T-helper 1 cell (primary cell): ENCODE measurements around the gene TSPAN5.
"Not testable (repeated sequence)": the region's sequence is repeated elsewhere in the genome, so short reads cannot be mapped to it uniquely, and the experiment has no call there.

Source experiments
- DNase-seq, 5 donors: peaks; one replicate each; pipeline ENCODE4 v3.0.0-alpha.2; 2012 to 2020
- total RNA-seq, 4 donors: gene quantifications; one replicate each; lab custom pipeline; 2026; lab: John Stamatoyannopoulos, UW

TSPAN5 gene
- total RNA-seq = 8.8 to 22.8 (median 15.6) reads per million in 4 donors

GRCh38 chr4:98658287-98659105 lies at the start of gene TSPAN5:
TSPAN5 (minus strand) TSS chr4:98658611.
- DNase-seq = peak; percentile 65 to 85 (median 76)

DNA sequence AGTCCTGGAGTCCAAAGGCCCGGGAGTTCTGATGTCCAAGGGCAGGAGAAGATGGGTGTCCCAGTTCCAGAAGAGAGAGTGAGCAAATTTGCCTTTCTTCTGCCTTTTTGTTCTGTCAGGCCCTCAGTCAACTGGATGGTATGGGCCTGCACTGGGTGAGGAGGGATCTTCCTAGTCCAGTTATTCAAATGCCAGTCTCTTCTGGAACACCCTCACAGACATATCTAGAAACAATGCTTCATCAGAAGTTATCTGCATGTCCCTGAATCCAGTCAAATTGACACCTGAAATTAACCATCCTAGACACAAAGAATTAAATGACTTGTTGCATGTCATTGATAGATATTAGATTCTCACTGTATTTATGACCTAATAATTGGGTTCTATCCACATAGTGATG lies 48.5 kb upstream of the TSPAN5 start:
- DNase-seq = no peak

- peak in 3 of 5 donors; percentile 7 to 81 (median 12) for DNase-seq
Measured at GRCh38 chr4:98706200-98706813, 47.9 kb upstream of the TSPAN5 start.

- not testable (repeated sequence) for DNase-seq
Measured at GRCh38 chr4:98705586-98705985, 47.2 kb upstream of the TSPAN5 start.

GRCh38 chr4:98700656-98701055 lies 42.2 kb upstream of the TSPAN5 start:
- no peak for DNase-seq

DNA sequence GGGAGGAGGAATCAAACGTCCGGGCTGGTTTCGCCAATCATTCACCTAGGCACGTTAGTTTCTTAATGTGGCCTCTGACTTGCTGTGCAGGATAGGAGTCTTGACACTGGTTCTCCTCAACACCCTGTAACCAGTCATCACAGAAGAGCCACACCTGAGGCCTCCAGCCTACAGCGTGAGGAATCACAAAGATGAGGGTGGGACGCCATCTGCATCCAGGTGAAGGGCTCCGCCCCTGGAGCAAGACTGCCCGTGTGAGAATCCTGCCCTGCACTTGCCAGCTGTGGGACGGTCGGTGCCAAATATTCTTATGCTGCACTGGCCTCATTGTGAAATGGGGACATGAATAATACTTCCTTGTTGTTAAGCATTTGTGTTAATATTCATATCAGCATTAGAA lies 35.7 kb upstream of the TSPAN5 start:
- no peak for DNase-seq

DNA sequence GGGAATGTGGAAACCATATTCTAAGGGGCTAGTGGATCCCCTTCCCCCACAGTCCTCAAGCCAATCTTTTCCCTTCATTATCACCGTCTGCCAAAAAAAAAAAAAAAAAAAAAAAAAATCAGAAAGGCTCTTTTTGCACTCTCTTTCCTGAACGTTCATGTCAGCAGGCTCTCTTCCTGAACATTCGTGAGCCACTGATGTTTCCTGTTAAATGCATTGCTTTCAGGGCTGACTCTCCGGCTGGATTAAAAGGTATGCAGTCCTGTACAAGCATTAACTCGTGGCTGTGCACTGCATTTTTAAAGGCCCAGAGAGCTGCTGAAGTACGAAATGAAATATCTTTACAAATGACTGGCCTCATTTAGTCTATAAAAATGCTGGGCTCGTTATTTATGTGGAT lies 34.0 kb upstream of the TSPAN5 start:
- no peak for DNase-seq

- no peak for DNase-seq
Measured at GRCh38 chr4:98691588-98691987, 33.2 kb upstream of the TSPAN5 start.

- no peak for DNase-seq
Measured at GRCh38 chr4:98689507-98690174, 31.2 kb upstream of the TSPAN5 start.

GRCh38 chr4:98688411-98689290 lies 30.2 kb upstream of the TSPAN5 start:
- DNase-seq = peak in 1 of 5 donors; percentile 67

- no peak for DNase-seq
Measured at GRCh38 chr4:98687876-98688275, 29.5 kb upstream of the TSPAN5 start.

- no peak for DNase-seq
Measured at GRCh38 chr4:98686847-98687246, 28.4 kb upstream of the TSPAN5 start.

- DNase-seq = no peak
Measured at GRCh38 chr4:98686043-98686707, 27.8 kb upstream of the TSPAN5 start.

- no peak for DNase-seq
Measured at GRCh38 chr4:98685225-98686042, 27.0 kb upstream of the TSPAN5 start.

GRCh38 chr4:98682719-98683118 lies 24.3 kb upstream of the TSPAN5 start:
- no peak for DNase-seq

DNA sequence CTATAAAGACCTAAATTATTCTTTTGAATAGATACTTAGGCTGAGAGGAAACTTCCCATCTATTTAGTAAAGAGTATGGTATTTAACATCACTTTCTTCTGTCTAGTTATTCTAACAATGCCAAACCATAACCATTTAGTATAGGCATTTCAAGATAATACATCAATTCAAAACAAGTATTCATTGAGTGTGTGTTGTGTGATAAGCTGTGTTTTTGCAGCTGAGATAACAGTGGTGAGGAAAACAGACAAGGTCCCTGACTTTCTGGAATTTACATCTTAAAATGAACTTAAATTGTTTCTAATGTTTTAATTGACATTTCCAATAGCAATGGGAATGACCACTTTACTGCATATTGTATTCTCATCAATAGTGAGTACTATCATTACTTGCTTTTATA lies 22.4 kb upstream of the TSPAN5 start:
- DNase-seq = no peak

- DNase-seq = no peak
Measured at GRCh38 chr4:98679738-98680137, 21.3 kb upstream of the TSPAN5 start.

DNA sequence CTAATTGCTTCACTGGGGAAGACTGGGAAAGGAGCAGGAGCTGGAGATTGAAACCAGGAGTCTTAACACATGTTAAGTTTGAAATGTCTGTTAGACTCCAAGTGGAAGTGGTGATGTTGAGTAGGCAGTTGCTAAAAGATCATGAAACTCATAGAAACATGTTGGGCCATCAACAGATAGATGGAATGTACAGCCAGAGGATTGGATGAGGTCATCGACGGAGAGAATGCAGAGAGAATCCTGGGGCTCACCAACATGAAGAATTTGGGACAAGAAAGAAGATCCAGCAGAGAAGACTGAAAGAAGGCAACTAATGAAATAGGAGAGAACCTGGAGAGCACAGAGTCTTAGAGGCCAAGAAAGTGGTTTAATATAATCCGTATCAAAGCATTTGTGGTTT lies 19.4 kb upstream of the TSPAN5 start:
- no peak for DNase-seq

GRCh38 chr4:98674404-98675173 lies 16.2 kb upstream of the TSPAN5 start:
- no peak for DNase-seq

- no peak for DNase-seq
Measured at GRCh38 chr4:98673978-98674377, 15.6 kb upstream of the TSPAN5 start.
